Skeletal muscle tissue (tissue), 4 donors: ENCODE results near the gene DDX19B. TPM values are rescaled to one million over a fixed set of nuclear protein-coding genes. Genes with fewer than 3 reads are reported as not detected.
"Not testable (repeated sequence)": the region's sequence is repeated elsewhere in the genome, so short reads cannot be mapped to it uniquely, and the experiment has no call there.

Experiments
- H3K27ac ChIP-seq: one replicate; pipeline ENCODE4 v1.7.0; 2013; ENCODE audit warnings: mild to moderate bottlenecking, low read depth, low read length, inconsistent platforms
- H3K27me3 ChIP-seq, 3 donors: one replicate each; pipeline ENCODE4 v1.7.0; 2013; ENCODE audit warnings: low read length in 3 of 3; ENCODE audit not compliant: control insufficient read depth in 3 of 3, insufficient read depth in 3 of 3
- H3K36me3 ChIP-seq, 3 donors: one replicate each; pipeline ENCODE4 v1.7.0; 2013; ENCODE audit warnings: low read length in 3 of 3; ENCODE audit not compliant: control insufficient read depth in 3 of 3, insufficient read depth in 3 of 3
- H3K4me1 ChIP-seq, 3 donors: one replicate each; pipeline ENCODE4 v1.7.0; 2013; ENCODE audit warnings: low read length in 3 of 3, mild to moderate bottlenecking in 3 of 3; ENCODE audit not compliant: control insufficient read depth in 3 of 3, insufficient read depth in 3 of 3
- H3K4me3 ChIP-seq, 3 donors: one replicate each; pipeline ENCODE4 v1.7.0; 2013; ENCODE audit warnings: low read length in 3 of 3
- H3K9ac ChIP-seq, 3 donors: one replicate each; pipeline ENCODE4 v1.7.0; 2013; ENCODE audit warnings: low read length in 3 of 3, mild to moderate bottlenecking in 3 of 3, moderate library complexity in 2 of 3, low read depth in 1 of 3
- H3K9me3 ChIP-seq, 3 donors: one replicate each; pipeline ENCODE4 v1.7.0; 2013; ENCODE audit warnings: low read length in 3 of 3; ENCODE audit not compliant: control insufficient read depth in 3 of 3
- total RNA-seq: library from RNA; depleted of rRNA; stranded (reverse); fragments of >200 nt; gene quantifications from one replicate; pipeline ENCODE4 v1.2.3, GENCODE V29; 2014
- donor health status: Osteomylitis.

The DDX19B gene
- 21.4 TPM for total RNA-seq

DNA sequence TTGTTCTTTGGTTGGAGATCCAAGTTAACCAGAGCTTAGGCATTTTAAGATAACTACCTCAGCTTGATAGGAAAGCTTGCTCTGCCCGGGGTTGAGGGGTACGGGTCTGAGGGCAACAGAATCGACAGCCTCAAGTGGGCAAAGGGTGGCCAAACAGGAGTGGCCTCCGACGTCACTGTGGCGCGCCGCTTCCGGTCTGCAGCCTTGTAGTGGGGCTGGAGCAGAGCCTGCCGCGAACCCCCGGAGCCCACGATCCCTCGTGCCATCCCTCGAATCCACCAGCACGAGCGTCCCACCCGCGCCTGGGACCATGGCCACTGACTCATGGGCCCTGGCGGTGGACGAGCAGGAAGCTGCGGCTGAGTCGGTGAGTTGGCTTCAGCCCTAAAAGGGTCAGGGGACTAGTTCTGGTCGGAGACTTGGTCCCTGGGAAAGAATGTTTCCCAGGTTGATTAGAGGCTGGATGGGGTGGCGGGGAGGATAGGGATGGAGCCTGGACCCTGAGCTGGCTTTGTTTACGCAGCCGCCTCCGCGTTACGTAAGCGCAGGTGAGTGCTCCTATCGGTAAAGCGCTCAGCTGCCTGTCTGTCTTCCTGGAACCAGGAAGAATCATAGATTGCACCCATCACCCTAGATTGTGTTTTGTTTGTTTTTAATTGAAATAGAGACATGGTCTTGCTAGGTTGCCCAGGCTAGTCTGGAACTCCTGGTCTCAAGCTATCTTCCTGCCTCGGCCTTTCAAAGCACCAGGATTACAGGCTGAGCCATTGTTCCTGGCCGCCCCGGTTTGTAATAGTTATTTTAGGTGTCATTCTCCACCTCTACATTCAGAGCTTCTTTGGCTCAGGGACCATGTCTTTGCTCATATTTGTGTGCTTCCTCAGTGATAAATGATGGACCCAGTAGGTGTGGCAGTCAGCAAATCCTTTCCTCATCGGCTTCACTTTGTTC, at the start of gene DDX19B:
TSS of gene DDX19B (plus strand) at position 199 of the 951 bp plus-strand sequence. CDS start at position 311, 112 bp downstream.
- Histone ChIP-seq H3K4me1 (peaks cover 7 to 13% (median 13%) of the 10 kb centered on the region in 3 donors), H3K36me3 (peaks cover 3 to 15% (median 3%) of the 10 kb centered on the region in 3 donors), H3K9me3 (peaks cover 0 to 3% (median 0%) of the 10 kb centered on the region in 3 donors), H3K27ac (peak within 1 kb of the TSS; percentile 98), H3K4me3 (peak within 1 kb of the TSS; percentile 99 to 100 (median 99)), H3K27me3 (no peaks in the 10 kb centered on the region), H3K9ac (peak within 1 kb of the TSS; percentile 99 to 100 (median 99))

DNA sequence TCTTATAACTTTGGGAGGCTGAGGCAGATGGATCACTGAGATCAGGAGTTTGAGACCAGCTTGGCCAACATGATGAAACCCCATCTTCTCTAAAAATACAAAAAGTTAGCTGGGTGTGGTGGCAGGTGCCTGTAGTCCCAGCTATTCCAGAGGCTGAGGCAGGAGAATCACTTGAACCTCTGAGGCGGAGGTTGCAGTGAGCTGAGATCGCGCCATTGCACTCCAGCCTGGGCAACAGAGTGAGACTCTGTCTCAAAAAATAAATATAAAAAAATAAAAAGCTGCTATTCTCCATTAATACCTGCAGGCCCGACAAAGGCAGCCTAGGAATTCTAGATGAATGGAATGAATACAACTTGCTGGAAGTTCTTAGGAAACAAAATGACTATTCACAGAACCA, 49.3 kb upstream of the DDX19B start:
- H3K27ac ChIP-seq, H3K9ac ChIP-seq, H3K27me3 ChIP-seq, H3K9me3 ChIP-seq, H3K4me3 ChIP-seq: not testable (repeated sequence)
- Histone ChIP-seq H3K36me3 (peaks cover 25 to 27% (median 27%) of the 10 kb centered on the region in 3 donors), H3K4me1 (peaks cover 6 to 10% (median 10%) of the 10 kb centered on the region in 3 donors)

DNA sequence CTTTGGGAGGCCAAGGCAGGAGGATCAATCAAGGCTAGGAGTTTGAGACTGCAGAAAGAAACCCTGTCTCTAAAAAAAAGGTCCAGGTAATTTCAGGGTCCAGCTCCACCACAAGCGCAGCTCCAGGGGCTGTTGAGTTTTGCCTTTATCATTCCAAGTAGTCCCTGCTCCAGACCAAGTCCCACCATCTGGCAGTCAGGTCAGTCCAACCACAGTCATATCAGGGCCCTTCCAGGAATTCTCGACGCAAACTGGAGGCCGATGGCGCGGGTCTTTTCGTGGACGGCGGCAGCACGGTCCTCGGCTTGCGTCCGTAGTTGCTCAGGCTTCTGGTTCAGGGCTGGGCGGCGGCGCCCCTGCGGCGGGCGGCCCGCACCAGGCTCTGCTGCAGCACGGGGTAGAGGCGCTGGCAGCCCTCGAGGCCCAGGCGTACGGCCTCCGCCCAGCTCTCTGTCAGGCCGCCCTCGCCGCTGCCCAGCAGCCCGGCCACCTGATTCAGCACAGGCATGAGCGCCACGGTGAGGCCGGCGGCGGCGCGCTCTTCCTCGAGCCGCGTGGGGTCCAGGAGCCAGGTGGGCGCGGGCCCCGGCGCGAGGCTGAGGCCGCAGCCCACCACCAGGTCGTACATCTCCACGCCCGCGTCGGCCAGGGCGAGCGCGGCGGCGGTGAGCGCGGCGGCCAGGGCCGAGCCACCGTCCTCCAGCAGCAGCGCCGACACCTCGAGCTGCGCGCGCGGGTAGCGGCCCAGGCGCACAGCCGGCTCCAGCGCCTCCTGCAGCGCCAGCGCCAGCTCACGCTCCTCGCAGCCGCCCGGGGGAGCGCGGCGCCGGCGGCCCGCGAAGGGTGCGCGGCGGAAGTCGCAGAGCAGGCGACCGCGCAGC, 48.0 kb upstream of the DDX19B start:
- Histone ChIP-seq H3K4me1 (peaks cover 6 to 10% (median 10%) of the 10 kb centered on the region in 3 donors), H3K9ac (peak overlapping the region; percentile 57 to 85 (median 67)), H3K4me3 (peak overlapping the region; percentile 59 to 80 (median 73)), H3K9me3 (no peaks in the 10 kb centered on the region), H3K27ac (peak overlapping the region; percentile 12), H3K27me3 (no peaks in the 10 kb centered on the region), H3K36me3 (peaks cover 33 to 36% (median 35%) of the 10 kb centered on the region in 3 donors)

DNA sequence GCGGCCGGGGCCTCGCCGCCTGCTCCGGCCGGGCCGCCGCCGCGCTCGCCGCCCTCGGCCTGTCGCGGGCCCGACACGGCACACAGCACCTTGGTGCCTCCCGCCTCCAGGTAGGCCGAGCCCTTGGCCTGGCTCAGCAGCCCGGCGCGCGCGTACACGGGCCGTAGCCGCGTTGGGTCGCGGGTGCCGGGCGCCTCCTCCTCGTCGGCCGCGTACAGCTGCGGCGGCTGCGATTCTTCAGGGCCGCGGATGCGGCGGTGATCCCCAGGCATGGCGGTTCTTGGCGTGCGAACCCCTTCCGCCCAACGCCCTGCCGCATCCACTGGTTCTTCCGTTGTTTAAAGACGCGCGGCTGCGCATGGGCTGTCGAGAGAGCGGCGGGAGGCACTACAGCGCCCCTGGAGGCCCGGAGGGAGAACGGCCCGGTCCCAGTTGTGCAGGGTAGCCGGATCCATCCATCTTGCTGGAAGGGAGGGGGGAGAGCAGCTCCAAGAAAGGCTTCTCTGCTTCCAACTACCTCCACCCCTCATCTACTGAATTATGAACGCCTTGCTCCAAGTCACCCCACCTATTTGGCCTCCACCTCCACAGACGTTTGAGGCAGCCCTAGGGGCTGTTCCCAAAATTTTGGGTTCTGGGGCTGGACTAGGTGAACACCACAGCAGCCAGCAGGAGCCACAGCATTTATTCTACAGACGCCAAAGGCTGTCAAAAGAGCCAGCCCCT, 47.2 kb upstream of the DDX19B start, which contains the start of gene EXOSC6:
TSS of gene EXOSC6 (minus strand) at position 312 of the 726 bp plus-strand sequence. CDS start at position 272, 40 bp downstream.
- Histone ChIP-seq H3K36me3 (peaks cover 41% of the 10 kb centered on the region in 3 donors), H3K4me3 (peak within 1 kb of the TSS; percentile 59 to 80 (median 73)), H3K27ac (peak within 1 kb of the TSS; percentile 12), H3K9me3 (no peaks in the 10 kb centered on the region), H3K4me1 (peaks cover 6 to 10% (median 10%) of the 10 kb centered on the region in 3 donors), H3K9ac (peak within 1 kb of the TSS; percentile 57 to 85 (median 67)), H3K27me3 (no peaks in the 10 kb centered on the region)

DNA sequence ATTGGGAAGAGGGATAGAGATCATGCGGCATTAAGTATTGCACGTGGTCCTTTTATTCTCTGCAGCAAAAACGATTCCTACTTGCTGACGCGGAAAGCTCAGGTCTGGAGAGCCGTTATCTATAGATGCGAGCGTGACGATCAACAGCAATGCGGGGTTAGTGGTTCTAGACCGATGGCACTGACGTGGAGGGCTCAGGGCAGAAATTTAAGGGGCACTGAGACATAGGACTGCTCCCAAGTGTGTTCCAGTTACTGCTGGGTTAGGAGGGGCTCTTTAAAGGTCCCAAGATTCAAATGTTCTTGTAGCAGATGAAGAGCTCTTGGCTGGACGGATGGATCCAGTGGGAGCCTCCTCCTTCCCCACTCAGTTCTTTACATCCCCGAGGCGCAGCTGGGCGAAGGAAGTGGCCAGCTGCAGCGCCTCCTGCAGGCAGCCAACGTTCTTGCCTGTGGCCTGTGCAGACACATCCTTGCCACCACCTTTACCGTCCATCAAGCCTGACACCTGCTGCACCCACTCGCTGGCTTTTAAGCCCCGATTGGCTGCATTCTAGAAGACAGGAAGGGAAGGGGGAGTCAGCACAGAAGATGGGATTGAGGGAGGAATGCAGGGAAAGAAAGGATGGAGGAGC, 46.5 kb upstream of the DDX19B start:
- Histone ChIP-seq H3K9ac (no peak overlapping the region), H3K27me3 (no peaks in the 10 kb centered on the region), H3K36me3 (peaks cover 45 to 47% (median 46%) of the 10 kb centered on the region in 3 donors), H3K4me1 (peaks cover 6 to 10% (median 10%) of the 10 kb centered on the region in 3 donors), H3K9me3 (no peaks in the 10 kb centered on the region), H3K27ac (no peak overlapping the region), H3K4me3 (no peak overlapping the region)

DNA sequence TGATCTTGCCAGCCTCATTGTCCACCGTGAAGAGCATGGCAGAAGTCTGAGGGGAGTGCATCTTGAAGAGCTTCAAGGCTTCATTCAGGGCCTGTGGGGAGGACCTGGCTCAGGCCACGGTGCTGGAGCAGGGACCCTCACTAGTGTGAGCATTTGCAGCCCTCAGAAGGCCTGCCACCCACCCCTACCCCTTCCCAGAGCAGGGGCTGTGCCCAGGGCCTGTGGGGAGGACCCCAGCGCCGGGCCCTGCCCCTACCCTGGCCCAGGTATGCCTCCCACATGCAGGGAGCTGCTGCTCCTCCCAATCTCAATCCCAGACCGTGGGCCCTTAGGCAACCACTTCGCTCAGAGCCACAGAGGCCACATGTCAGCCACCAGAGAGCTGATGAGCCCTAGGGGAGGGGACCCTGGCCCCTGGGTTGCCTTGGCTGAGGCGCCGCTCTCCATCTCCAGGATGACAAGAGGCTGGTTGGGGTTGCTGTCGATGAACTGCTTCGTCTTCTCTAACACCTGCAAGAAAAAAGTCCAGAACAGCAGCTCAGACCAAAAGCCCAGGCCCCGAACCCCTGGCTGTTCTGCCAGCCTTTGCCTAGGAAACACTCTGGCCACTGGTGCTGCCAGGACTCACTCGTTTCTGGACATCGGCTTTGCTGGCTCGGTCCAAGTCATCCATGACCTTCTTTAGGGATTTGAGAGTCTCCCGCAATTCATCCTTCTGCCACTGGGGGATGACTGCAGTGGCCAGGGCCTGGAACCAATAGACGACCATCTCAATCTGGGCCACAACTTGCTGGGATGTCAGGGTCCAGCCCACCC, 45.5 kb upstream of the DDX19B start:
- Histone ChIP-seq H3K4me1 (peaks cover 6 to 10% (median 10%) of the 10 kb centered on the region in 3 donors), H3K27ac (no peak overlapping the region), H3K36me3 (peaks cover 54 to 56% (median 54%) of the 10 kb centered on the region in 3 donors), H3K9me3 (no peaks in the 10 kb centered on the region), H3K4me3 (no peak overlapping the region), H3K27me3 (no peaks in the 10 kb centered on the region), H3K9ac (peak overlapping the region in 1 of 3 donors; percentile 8)

DNA sequence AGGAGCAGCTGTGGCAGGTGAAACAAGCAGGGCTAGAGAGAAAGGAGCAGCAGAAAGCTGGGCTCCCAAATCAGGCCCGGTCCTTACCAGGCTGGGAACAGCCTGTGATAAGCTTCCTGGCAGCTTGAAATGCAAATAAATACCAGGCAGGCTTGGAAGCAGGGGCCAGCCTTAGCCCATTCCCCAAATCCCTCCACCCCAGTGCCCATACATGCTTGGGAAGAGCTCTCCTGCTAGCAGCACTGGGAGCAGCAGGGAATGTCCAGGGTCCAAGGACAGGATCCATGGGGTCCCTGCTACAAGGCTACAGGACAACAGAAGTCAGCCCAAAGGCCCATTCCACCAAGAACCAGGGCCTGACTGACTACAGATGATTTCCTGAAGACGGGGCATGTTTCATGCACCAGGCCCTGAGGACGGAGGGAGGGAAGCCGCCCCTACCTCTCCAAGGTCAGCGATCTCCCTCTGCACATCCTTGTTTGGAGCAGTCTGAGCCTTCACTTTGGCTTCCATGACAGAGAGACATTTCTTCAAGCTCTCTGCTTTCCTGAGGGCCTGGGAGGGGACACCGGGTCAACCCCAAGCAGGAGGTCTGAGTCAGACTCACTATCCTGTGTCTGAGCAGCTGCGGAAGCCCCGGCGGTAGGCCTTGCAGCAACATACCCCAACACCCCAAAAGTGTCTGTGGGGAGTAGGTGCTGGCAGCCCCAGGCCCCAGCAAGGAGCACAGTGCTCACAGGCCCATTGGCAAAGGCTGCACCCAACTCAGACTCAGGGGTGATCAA, 44.6 kb upstream of the DDX19B start:
- H3K9ac ChIP-seq = no peak overlapping the region
- no peaks in the 10 kb centered on the region for H3K9me3 ChIP-seq
- no peaks in the 10 kb centered on the region for H3K27me3 ChIP-seq
- H3K27ac ChIP-seq = no peak overlapping the region
- no peak overlapping the region for H3K4me3 ChIP-seq
- H3K4me1 ChIP-seq = peaks cover 6 to 10% (median 8%) of the 10 kb centered on the region in 3 donors
- peaks cover 61 to 63% (median 62%) of the 10 kb centered on the region in 3 donors for H3K36me3 ChIP-seq

DNA sequence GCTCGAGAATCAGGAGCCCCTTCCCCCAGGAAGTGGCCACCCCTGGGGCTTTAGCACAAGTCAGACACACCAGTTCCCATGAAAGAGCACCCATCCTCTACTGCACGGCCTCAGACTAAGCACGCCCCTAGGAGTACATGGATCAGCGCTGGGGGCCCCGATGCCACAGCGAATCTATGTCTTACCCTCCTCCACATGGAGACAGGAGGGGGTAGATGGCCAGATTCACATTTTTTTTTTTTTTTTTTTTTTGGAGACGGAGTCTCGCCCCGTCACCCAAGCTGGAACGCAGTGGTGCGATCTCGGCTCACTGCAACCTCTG, 44.1 kb upstream of the DDX19B start:
- H3K9me3 ChIP-seq = no peaks in the 10 kb centered on the region
- H3K27ac ChIP-seq = no peak overlapping the region
- H3K9ac ChIP-seq = no peak overlapping the region
- H3K27me3 ChIP-seq = no peaks in the 10 kb centered on the region
- H3K4me1 ChIP-seq = peaks cover 6 to 9% (median 8%) of the 10 kb centered on the region in 3 donors
- no peak overlapping the region for H3K4me3 ChIP-seq
- peaks cover 62 to 65% (median 65%) of the 10 kb centered on the region in 3 donors for H3K36me3 ChIP-seq
